ENCODE results near the gene AHSG. TPM values are rescaled to one million over a fixed set of nuclear protein-coding genes. Genes with fewer than 3 reads are reported as not detected.

AHSG gene
- total RNA-seq, 1 experiment from 2014 or later = not detected

GRCh38 chr3:186590580-186591295 lies 22.1 kb upstream of the AHSG start:
- DNase-seq (ENCODE audit: extremely low read depth, low read depth) = no peak

DNA sequence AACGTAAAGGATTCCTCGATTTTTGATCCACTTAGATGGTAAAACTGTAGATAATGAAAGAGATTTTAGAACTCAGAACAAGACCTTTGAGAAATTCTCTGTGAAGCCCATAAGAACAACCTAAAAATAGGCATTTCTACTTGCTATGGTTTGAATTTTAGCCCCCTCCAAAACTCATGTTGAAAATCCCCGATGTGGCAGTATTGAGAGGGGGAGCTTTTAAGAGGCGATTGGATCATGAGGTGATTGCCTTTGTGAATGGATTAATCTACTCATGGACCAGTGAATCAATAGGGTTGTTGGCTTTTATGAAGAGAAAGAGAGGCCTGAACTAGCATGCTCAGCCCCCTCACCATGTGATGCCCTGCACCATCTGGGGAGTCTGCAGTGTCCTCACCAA lies 20.2 kb upstream of the AHSG start:
- DNase-seq (ENCODE audit: extremely low read depth, low read depth) = no peak

- no peak for DNase-seq (ENCODE audit: extremely low read depth, low read depth)
These were observed 19.0 kb upstream of the AHSG start for GRCh38 chr3:186593862-186594261.

GRCh38 chr3:186594591-186595113 lies 18.2 kb upstream of the AHSG start:
- no peak for DNase-seq (ENCODE audit: extremely low read depth, low read depth)

DNA sequence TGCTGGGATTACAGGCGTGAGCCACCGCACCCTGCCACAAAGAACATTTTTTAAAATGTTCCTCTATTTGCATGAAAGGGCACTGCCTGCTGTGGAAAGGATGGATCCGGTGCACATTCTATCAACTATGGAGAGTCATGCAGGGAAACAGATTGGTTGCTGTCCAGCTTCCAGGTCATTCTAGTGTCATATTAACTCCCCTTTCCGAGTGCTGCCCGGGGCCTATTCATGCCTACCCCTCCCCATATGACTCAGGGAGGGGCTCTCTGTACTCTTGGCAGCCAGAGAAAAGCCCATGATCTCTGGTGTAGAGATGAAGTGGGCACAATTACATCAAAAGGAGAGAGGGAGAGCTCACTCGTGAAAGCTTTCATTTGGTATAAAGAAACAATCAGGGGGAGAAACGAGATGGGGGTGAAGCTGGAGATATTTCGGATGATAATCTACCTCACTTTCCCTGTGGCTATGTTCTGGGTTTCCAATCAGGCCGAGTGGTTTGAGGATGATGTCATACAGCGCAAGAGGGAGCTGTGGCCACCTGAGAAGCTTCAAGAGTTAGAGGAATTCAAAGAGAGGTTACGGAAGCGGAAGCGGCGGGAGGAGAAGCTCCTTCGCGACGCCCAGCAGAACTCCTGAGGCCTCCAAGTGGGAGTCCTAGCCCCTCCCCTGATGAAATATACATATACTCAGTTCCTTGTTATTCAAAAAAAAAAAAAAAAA lies 16.1 kb upstream of the AHSG start:
- peak; percentile 22 for DNase-seq (ENCODE audit: extremely low read depth, low read depth)

GRCh38 chr3:186598108-186598784 lies 14.6 kb upstream of the AHSG start:
- DNase-seq (ENCODE audit: extremely low read depth, low read depth) = no peak

- DNase-seq (ENCODE audit: extremely low read depth, low read depth) = no peak
These were observed 14.1 kb upstream of the AHSG start for GRCh38 chr3:186598794-186599141.

DNA sequence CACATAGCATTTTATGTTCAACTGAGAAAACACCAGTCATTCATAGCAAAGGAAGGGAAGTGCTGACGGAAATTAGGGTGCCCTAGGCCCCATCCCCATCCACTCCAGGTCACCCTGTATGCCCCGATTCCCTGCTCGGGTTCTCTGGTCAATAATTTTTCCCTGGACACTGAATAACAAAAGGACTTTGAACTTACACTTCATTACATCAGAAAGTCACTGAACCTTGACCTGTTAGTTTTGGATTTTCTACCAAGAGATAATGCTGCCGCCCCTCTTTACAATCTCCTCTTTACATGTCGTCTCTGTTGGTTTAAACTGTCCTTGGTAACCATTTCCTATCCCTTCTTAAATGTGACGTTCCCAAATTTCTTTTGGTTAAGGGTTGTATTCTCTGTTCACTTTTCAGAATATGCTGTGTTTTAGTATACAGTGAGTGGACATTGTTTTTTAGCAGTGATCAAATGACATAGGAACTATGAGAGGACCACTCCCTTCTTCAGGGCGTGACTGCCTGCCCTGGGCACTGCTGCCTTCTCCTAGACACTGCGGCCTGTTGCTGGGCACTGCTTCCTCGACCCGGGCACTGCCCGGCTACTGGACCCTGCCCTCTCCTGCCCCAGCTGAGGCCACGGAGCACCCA lies 13.6 kb upstream of the AHSG start:
- DNase-seq (ENCODE audit: extremely low read depth, low read depth) = no peak

GRCh38 chr3:186599785-186600166 lies 13.1 kb upstream of the AHSG start:
- DNase-seq (ENCODE audit: extremely low read depth, low read depth) = no peak

- DNase-seq (ENCODE audit: extremely low read depth, low read depth) = no peak
These were observed 12.0 kb upstream of the AHSG start for GRCh38 chr3:186600896-186601295.

DNA sequence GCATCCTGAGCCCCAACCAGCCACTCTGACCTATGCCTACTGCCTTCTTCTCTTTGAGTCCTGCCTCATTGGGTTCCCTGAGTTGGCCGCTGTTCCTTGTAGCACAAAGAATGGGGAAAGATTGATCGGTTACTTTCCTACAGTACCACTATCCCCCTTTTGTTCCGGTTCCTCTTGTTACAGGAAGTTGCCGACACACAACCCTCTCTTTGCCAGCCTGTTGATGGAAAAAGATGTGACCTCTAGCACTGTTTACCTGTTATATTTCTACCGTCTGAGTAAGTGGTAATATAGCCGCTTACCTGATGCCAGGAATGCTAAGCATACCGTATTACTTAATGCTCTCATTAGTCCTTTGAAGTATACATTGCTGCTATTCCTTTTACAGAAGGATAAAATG lies 9.7 kb upstream of the AHSG start:
- DNase-seq (ENCODE audit: extremely low read depth, low read depth) = no peak

DNA sequence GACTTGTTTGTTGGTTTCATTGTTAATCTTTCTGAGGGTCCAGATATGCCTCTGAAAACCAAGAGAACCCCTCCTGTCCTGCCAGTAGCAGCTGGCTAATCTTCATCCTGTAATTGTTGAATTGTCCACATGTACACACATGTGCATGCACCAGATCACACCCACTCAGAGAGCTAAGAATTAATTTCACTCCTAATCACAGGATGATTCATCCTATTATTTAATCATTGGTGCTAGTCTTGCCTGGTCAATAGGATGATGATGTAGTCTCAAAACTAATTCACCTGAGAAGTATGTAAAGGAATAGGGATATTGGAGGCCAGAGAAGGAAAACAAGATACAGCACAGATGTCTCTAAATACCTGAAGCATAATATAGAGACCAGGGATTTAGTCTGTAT lies 7.8 kb upstream of the AHSG start:
- no peak for DNase-seq (ENCODE audit: extremely low read depth, low read depth)

- DNase-seq (ENCODE audit: extremely low read depth, low read depth) = no peak
These were observed 7.0 kb upstream of the AHSG start for GRCh38 chr3:186605561-186606545.

DNA sequence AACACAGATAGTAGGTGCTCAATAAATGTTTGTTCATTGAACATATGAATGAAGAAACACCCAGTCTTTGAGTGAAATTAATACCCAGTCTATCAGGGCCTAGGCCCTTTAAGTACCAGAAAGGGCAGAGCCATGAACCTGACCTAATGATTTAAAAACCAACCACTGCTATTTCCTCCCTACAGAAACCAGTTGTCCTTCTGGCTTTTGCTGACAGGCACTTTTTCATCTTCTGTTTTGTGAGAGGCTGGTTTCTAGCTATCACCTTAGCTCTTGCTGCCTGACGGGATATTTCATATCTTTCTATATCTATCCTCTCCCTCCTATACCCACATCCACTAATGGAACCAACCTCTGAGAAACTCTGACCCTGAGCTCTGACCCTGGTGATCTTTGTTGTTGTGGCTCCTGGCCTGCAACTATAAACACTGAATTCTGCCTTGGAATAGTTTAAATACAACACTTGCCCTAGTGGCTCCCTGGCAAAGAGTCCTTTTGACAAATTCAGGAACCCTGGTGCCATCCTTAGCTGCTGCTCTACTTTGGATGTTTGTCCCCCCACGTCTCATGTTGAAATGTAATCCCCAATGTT lies 4.1 kb upstream of the AHSG start:
- no peak for DNase-seq (ENCODE audit: extremely low read depth, low read depth)

DNA sequence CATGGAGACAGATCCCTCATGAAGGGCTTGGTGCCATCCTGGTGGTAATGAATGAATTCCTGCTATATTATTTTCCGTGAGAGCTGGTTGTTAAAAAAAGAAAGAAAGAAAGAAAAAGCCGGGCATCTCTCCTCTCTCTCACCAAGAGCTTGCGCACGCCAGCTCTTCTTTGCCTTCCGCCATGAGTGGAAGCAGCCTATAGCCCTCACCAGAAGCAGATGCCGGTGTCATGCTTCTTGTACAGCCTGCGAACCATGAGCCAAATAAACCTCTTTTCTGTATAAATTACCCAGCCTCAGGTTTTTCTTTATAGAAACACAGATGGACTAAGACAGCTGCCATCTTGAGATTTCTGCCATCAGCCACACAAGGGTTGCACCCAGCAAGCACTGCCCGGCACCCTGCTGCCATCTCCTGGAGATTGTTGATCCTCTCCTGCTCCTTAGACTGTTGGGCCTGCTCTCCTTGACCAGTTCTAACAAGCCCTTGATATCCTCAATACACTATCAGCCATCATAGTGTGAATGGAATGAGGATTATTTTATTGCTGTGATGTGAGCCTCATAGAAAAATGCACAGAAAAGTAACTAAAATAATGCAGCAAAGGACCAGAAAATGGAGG lies 3.5 kb upstream of the AHSG start:
- no peak for DNase-seq (ENCODE audit: extremely low read depth, low read depth)

DNA sequence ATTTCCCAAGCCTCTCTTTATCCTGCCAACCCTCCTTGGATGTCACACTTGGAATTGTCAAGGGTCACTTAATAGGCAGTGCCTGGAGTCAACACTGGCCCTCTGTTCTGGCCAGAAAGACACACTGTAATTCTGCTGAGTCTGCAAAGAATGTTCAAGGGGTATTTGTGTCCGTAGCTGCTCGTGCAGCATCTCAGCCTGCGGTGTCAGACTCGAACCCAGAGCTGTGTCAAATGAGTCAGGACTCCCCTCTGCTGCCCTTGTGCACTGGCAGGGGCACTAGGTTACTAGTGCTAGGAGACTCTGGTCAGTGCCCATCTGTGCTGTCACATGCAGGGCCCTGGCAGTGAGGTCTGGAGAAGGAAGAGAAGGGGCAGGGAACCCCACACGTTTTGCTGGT lies 795 bp upstream of the AHSG start:
- no peak for DNase-seq (ENCODE audit: extremely low read depth, low read depth)

DNA sequence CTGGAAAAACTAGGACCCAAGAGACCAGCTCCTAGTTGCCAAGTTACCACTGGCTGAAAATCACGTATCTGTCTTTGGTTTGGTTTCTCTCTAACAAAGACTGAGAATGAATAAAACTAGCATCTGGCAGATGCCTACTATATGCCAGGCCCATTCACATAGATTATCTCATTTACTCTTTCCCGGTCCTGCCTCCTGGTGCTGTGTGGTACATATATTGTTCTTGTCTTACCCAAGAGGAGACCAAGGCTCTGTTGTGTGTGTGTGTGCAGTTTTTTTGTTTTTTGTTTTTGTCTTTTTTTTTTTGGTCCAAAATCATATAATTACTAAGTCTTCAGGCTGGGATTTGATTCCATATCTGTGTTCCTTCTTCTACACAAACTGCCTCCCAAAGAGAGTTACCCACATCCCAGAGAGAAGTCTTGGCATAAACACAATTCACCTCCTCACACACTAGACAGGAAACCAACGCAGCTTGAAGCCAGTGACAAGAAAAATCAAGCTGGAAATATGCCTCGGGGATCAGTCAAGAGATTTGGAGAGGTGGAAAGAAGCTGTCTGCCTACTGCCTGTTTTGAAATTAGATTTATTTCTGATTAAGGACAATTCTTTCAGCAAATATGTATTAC lies 891 bp downstream of the AHSG start:
- no peak for DNase-seq (ENCODE audit: extremely low read depth, low read depth)

DNA sequence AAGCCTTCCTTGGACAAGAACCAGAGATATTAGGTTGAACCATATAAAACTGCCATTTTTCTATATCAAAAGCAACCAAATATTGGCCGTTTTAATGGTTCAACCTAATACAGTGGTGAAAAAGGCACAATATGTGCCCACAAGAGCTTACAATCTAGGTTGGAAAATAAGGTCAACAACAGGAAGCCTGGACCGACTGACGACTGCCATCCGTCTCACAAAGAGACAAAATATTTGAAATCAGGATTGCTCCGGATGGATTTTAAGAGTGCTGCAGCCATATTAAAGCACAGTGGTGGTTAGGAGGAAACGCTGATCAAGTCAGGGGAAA lies 1.4 kb downstream of the AHSG start:
- DNase-seq (ENCODE audit: extremely low read depth, low read depth) = no peak

All from NCI-H460 (cell line).